Mammary epithelial cell (primary cell): Measurements from ENCODE around the gene INCENP.

ENCODE experiments used
- CTCF ChIP-seq, 2 donors: IDR thresholded peaks in 1 of 2; conservative IDR thresholded peaks in 1 of 2; 2 replicates each; pipeline ENCODE4 v1.5.1; 2011 to 2012; ENCODE audit warnings: inconsistent platforms in 2 of 2, low read length in 2 of 2, mild to moderate bottlenecking in 2 of 2, control low read depth in 1 of 2, low read depth in 1 of 2; ENCODE audit not compliant: insufficient read depth in 1 of 2; ENCODE audit errors: extremely low read depth in 1 of 2
- EZH2 ChIP-seq: IDR thresholded peaks from 2 replicates; pipeline ENCODE4 v1.6.1; 2012; ENCODE audit warnings: low read length, inconsistent platforms, borderline replicate concordance

- TF ChIP-seq EZH2 (no peak), CTCF (conservative IDR thresholded peaks at IDR 0.05 in 1 of 2, IDR thresholded peaks at IDR 0.05 in 1 of 2; ENCODE audit: extremely low read depth in 1 of 2, insufficient read depth in 1 of 2, low read depth in 1 of 2, low read length in 2 of 2) (no peak)
Observed at GRCh38 chr11:62142921-62143320, 19.1 kb downstream of the INCENP start.
